PC-9 (cell line): Measurements from ENCODE around the gene METTL3. TPM values are rescaled to one million over a fixed set of nuclear protein-coding genes. Genes with fewer than 3 reads are reported as not detected.
A peak's percentile ranks its signal among the peaks of the same experiment; 100 is the strongest.

Experiments
- BruUV-seq: library from RNA; stranded (reverse); fragments of 400-500 nt; replicated peaks from 2 replicates; lab custom pipeline; 2021; lab: Mats Ljungman, UMichigan
- CTCF ChIA-PET: fragments of 300-600 bp; sonication (Branson Sonifier 250); formaldehyde crosslinking; loops from one replicate; lab custom pipeline; 2022; ENCODE audit warnings: antibody characterized with exemption; lab: Charles Lee
- POLR2A ChIA-PET: fragments of 300-600 bp; sonication (Branson Sonifier 250); formaldehyde crosslinking; loops from one replicate; lab custom pipeline; 2022; ENCODE audit warnings: antibody characterized with exemption; ENCODE audit not compliant: unreplicated experiment; lab: Charles Lee
- DNase-seq, 2 experiments: peaks; one replicate each; pipeline versions ENCODE4 v3.0.0 to v3.0.0-alpha.2; 2015 to 2022; ENCODE audit warnings: mixed read lengths in 1 of 2
- H2AFZ ChIP-seq: fragments of 200-600 bp; sonication (generic); 2 replicates; pipeline ENCODE4 v1.8.1; 2017; ENCODE audit warnings: antibody characterized with exemption
- H3F3A ChIP-seq: fragments of 200-600 bp; sonication (generic); 2 replicates; pipeline ENCODE4 v1.8.1; 2017; ENCODE audit warnings: antibody characterized with exemption, mild to moderate bottlenecking, low read depth; ENCODE audit not compliant: insufficient read depth
- H3K27ac ChIP-seq: fragments of 200-600 bp; sonication (generic); 2 replicates; pipeline ENCODE4 v1.6.1; 2016; ENCODE audit warnings: mixed run types
- H3K27me3 ChIP-seq: fragments of 200-600 bp; sonication (generic); 2 replicates; pipeline ENCODE4 v1.6.1; 2016; ENCODE audit warnings: low read depth, mixed run types; ENCODE audit not compliant: insufficient read depth
- H3K36me3 ChIP-seq: fragments of 200-600 bp; sonication (generic); 2 replicates; pipeline ENCODE4 v1.6.1; 2016; ENCODE audit warnings: low read depth, mixed run types
- H3K4me1 ChIP-seq: fragments of 200-600 bp; sonication (generic); replicated peaks from 2 replicates; pipeline ENCODE4 v1.6.1; 2016; ENCODE audit warnings: mixed run types; ENCODE audit not compliant: insufficient read depth
- H3K4me2 ChIP-seq: fragments of 200-600 bp; sonication (generic); 2 replicates; pipeline ENCODE4 v1.6.1; 2017; ENCODE audit warnings: mixed run types
- H3K4me3 ChIP-seq: fragments of 200-600 bp; sonication (generic); 2 replicates; pipeline ENCODE4 v1.6.1; 2016; ENCODE audit warnings: mixed run types
- H3K79me2 ChIP-seq: fragments of 200-600 bp; sonication (generic); 2 replicates; pipeline ENCODE4 v1.6.1; 2017; ENCODE audit warnings: low read depth, mixed run types
- H3K9me2 ChIP-seq: fragments of 200-600 bp; sonication (generic); 2 replicates; pipeline ENCODE4 v1.8.1; 2017; ENCODE audit warnings: mild to moderate bottlenecking; ENCODE audit not compliant: insufficient read depth
- H3K9me3 ChIP-seq: fragments of 200-600 bp; sonication (generic); 2 replicates; pipeline ENCODE4 v1.8.1; 2016; ENCODE audit warnings: low read depth; ENCODE audit not compliant: insufficient read depth
- H4K20me1 ChIP-seq: fragments of 200-600 bp; sonication (generic); 2 replicates; pipeline ENCODE4 v1.8.1; 2017; ENCODE audit not compliant: insufficient read depth
- EZH2 ChIP-seq: fragments of 200-600 bp; sonication (generic); IDR thresholded peaks from 2 replicates; pipeline ENCODE4 v1.8.0; 2017; ENCODE audit warnings: antibody characterized with exemption, low read depth
- intact Hi-C: fragments of 100-400 bp; cut with micrococcal nuclease; formaldehyde crosslinking; loops from one replicate; pipeline ENCODE4 v1.10.0; 2022; ENCODE audit not compliant: unreplicated experiment
- total RNA-seq: library from RNA; stranded (reverse); gene quantifications from 2 replicates; pipeline ENCODE4 v1.2.3, GENCODE V29; 2021
- TF ChIP-seq, protein P1 (sequence below): fragments of 200-600 bp; sonication (generic); conservative IDR thresholded peaks from 2 replicates; pipeline ENCODE4 v1.6.1; 2017; ENCODE audit warnings: mixed run types, antibody characterized with exemption, mild to moderate bottlenecking, moderate library complexity

Gene METTL3
- total RNA-seq, 1 experiment from 2014 or later: 27.9 TPM

- no TSS peak for BruUV-seq
These were observed 15.7 kb upstream of the METTL3 start for GRCh38 chr14:21526672-21527317.

GRCh38 chr14:21525962-21526671 lies 15.0 kb upstream of the METTL3 start, which contains the start of gene SALL2:
Gene SALL2 (minus strand): TSS chr14:21526346. CDS start chr14:21526127, 219 bp downstream.
- Histone ChIP-seq H3K9me3 (no peaks in the 10 kb centered on the region), H3K9me2 (no peaks in the 10 kb centered on the region), H3K36me3 (no peaks in the 10 kb centered on the region), H2AFZ (peak within 1 kb of the TSS; percentile 75), H3K27me3 (no peaks in the 10 kb centered on the region), H3K4me3 (peak within 1 kb of the TSS; percentile 57; the same call in 1 of the 2 replicates), H3K4me2 (peak within 1 kb of the TSS; percentile 72), H4K20me1 (no peaks in the 10 kb centered on the region), H3K4me1 (peaks cover 21% of the 10 kb centered on the region), H3K27ac (no peak within 1 kb of the TSS), H3K79me2 (no peaks in the 10 kb centered on the region), H3F3A (peaks cover 14% of the 10 kb centered on the region; the same call in 1 of the 2 replicates)
- POLR2A ChIA-PET: interaction anchor here (0.6 to 0.9 kb wide), 8 partner anchors 9 to 1240 kb away, joined by 3 to 11 read pairs (median 4); partner anchors contain the start of gene METTL3
- intact Hi-C loops: no loop called here
- CTCF ChIA-PET: interaction anchor here (0.5 to 0.7 kb wide), 2 partner anchors 49 to 832 kb away, joined by 3 to 6 read pairs; partner anchors contain the start of genes RAB2B and TOX4
- BruUV-seq: no TSS peak
- peak; percentile 35 to 61 for DNase-seq
- TF ChIP-seq EZH2: no peak
- TF ChIP-seq, protein P1, sequence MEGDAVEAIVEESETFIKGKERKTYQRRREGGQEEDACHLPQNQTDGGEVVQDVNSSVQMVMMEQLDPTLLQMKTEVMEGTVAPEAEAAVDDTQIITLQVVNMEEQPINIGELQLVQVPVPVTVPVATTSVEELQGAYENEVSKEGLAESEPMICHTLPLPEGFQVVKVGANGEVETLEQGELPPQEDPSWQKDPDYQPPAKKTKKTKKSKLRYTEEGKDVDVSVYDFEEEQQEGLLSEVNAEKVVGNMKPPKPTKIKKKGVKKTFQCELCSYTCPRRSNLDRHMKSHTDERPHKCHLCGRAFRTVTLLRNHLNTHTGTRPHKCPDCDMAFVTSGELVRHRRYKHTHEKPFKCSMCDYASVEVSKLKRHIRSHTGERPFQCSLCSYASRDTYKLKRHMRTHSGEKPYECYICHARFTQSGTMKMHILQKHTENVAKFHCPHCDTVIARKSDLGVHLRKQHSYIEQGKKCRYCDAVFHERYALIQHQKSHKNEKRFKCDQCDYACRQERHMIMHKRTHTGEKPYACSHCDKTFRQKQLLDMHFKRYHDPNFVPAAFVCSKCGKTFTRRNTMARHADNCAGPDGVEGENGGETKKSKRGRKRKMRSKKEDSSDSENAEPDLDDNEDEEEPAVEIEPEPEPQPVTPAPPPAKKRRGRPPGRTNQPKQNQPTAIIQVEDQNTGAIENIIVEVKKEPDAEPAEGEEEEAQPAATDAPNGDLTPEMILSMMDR: no peak

More at GRCh38 chr14:21526672-21527317, 15.7 kb upstream of the METTL3 start:
- CTCF ChIA-PET: interaction anchor here (0.5 to 0.6 kb wide), 2 partner anchors 28 to 50 kb away, joined by 3 to 13 read pairs; partner anchors contain the start of genes RAB2B and TOX4
- Histone ChIP-seq H3F3A (peaks cover 14% of the 10 kb centered on the region; the same call in 1 of the 2 replicates), H3K27ac (no peak overlapping the region), H3K27me3 (no peaks in the 10 kb centered on the region), H3K9me2 (no peaks in the 10 kb centered on the region), H3K79me2 (no peaks in the 10 kb centered on the region), H4K20me1 (no peaks in the 10 kb centered on the region), H3K36me3 (no peaks in the 10 kb centered on the region), H3K4me1 (peaks cover 21% of the 10 kb centered on the region), H2AFZ (0 out of 2 replicates have a peak overlapping the region, but pooled peaks have one; percentile 75), H3K4me3 (peak overlapping the region; percentile 57; the same call in 1 of the 2 replicates), H3K9me3 (no peaks in the 10 kb centered on the region), H3K4me2 (peak overlapping the region; percentile 72)
- POLR2A ChIA-PET: interaction anchor here (0.6 to 0.9 kb wide), 6 partner anchors 10 to 1239 kb away, joined by 3 to 11 read pairs (median 4); partner anchors contain the start of gene METTL3
- intact Hi-C loops: no loop called here
- no peak for DNase-seq
- TF ChIP-seq, protein P1: no peak
- no peak for TF ChIP-seq EZH2

- no peak overlapping the region for H2AFZ ChIP-seq
- no peak for DNase-seq
- H3F3A ChIP-seq: peaks cover 14% of the 10 kb centered on the region; the same call in 1 of the 2 replicates
- peak overlapping the region; percentile 72 for H3K4me2 ChIP-seq
- intact Hi-C loops: no loop called here
- H3K4me3 ChIP-seq: peak overlapping the region; percentile 57; the same call in 1 of the 2 replicates
- no peaks in the 10 kb centered on the region for H3K36me3 ChIP-seq
- no peaks in the 10 kb centered on the region for H3K79me2 ChIP-seq
- POLR2A ChIA-PET: interaction anchor here (0.6 to 0.9 kb wide), 4 partner anchors 15 to 89 kb away, joined by 4 to 11 read pairs (median 6); partner anchors contain the start of genes CHD8 and METTL3
- TSS peak; percentile 34 for BruUV-seq
- H3K27me3 ChIP-seq: no peaks in the 10 kb centered on the region
- TF ChIP-seq, protein P1: no peak
- no peak for TF ChIP-seq EZH2
- no peak overlapping the region for H3K27ac ChIP-seq
- H4K20me1 ChIP-seq: no peaks in the 10 kb centered on the region
- H3K4me1 ChIP-seq: peaks cover 21% of the 10 kb centered on the region
- CTCF ChIA-PET: interaction anchor here (0.6 to 0.7 kb wide), 2 partner anchors 13 to 832 kb away, joined by 6 to 7 read pairs; no protein-coding TSS in a partner anchor
- no peaks in the 10 kb centered on the region for H3K9me3 ChIP-seq
- H3K9me2 ChIP-seq: no peaks in the 10 kb centered on the region
These were observed 14.4 kb upstream of the METTL3 start for GRCh38 chr14:21525571-21525961.
